Neural cell (in vitro differentiated cells): ENCODE measurements around the gene NECTIN2. TPM values are rescaled to one million over a fixed set of nuclear protein-coding genes. Genes with fewer than 3 reads are reported as not detected.

Source experiments
- H2AFZ ChIP-seq: fragments of 200-600, 300-800 bp; sonication (generic), shearing (Covaris generic); 2 replicates; pipeline ENCODE4 v1.6.0; 2014; ENCODE audit warnings: low read depth, mild to moderate bottlenecking, antibody characterized with exemption, low read length, moderate library complexity
- H3F3A ChIP-seq: fragments of 200-600 bp; shearing (Covaris generic); 2 replicates; pipeline ENCODE4 v1.6.1; 2016; ENCODE audit warnings: mild to moderate bottlenecking, moderate library complexity, mixed read lengths, antibody characterized with exemption, low read length; ENCODE audit not compliant: insufficient read depth, poor library complexity, severe bottlenecking
- H3K27ac ChIP-seq: fragments of 200-600, 300-800 bp; sonication (generic), shearing (Covaris generic); 2 replicates; pipeline ENCODE4 v1.5.1; 2014; ENCODE audit warnings: mild to moderate bottlenecking, low read length, moderate library complexity
- H3K27me3 ChIP-seq: fragments of 300-800, 200-600 bp; sonication (generic), shearing (Covaris generic); 2 replicates; pipeline ENCODE4 v1.6.0; 2014; ENCODE audit warnings: mild to moderate bottlenecking, low read depth, low read length, moderate library complexity; ENCODE audit not compliant: insufficient read depth
- H3K36me3 ChIP-seq: fragments of 300-800, 200-600 bp; sonication (generic), shearing (Covaris generic); 2 replicates; pipeline ENCODE4 v1.5.1; 2014; ENCODE audit warnings: mild to moderate bottlenecking, antibody characterized with exemption, low read length, moderate library complexity; ENCODE audit not compliant: insufficient read depth
- H3K4me2 ChIP-seq: fragments of 300-800, 200-600 bp; sonication (generic), shearing (Covaris generic); 2 replicates; pipeline ENCODE4 v1.6.0; 2014; ENCODE audit warnings: mild to moderate bottlenecking, low read length
- H3K4me3 ChIP-seq: fragments of 300-800, 200-600 bp; sonication (generic), shearing (Covaris generic); 2 replicates; pipeline ENCODE4 v1.5.1; 2014; ENCODE audit warnings: mild to moderate bottlenecking, low read length, moderate library complexity
- H3K79me2 ChIP-seq: fragments of 200-600 bp; shearing (Covaris generic); replicated peaks from 2 replicates; pipeline ENCODE4 v1.6.0; 2014; ENCODE audit warnings: mild to moderate bottlenecking, low read length, moderate library complexity; ENCODE audit not compliant: insufficient read depth
- H3K9ac ChIP-seq: fragments of 300-800, 200-600 bp; sonication (generic), shearing (Covaris generic); 2 replicates; pipeline ENCODE4 v1.6.1; 2016; ENCODE audit warnings: mild to moderate bottlenecking, low read length, mixed read lengths
- H3K9me2 ChIP-seq: fragments of 200-600 bp; shearing (Covaris generic); 2 replicates; pipeline ENCODE4 v1.6.1; 2016; ENCODE audit warnings: mild to moderate bottlenecking, low read length, mixed read lengths; ENCODE audit not compliant: insufficient read depth
- H3K9me3 ChIP-seq: fragments of 200-600, 300-800 bp; sonication (generic), shearing (Covaris generic); 2 replicates; pipeline ENCODE4 v1.6.1; 2016; ENCODE audit warnings: mild to moderate bottlenecking, mixed run types, low read length, moderate library complexity, mixed read lengths
- H4K20me1 ChIP-seq: fragments of 200-600 bp; shearing (Covaris generic); 2 replicates; pipeline ENCODE4 v1.6.1; 2016; ENCODE audit warnings: mild to moderate bottlenecking, mixed run types; ENCODE audit not compliant: insufficient read depth
- CTCF ChIP-seq: fragments of 450-650 bp; IDR thresholded peaks from 2 replicates; pipeline ENCODE4 v1.5.1; 2014; ENCODE audit warnings: antibody characterized with exemption, mild to moderate bottlenecking, moderate library complexity; ENCODE audit not compliant: poor library complexity, severe bottlenecking
- EP300 ChIP-seq: fragments of 450-650 bp; conservative IDR thresholded peaks from 2 replicates; pipeline ENCODE4 v1.6.1; 2014; ENCODE audit warnings: antibody characterized with exemption, mild to moderate bottlenecking, moderate library complexity; ENCODE audit not compliant: poor library complexity, severe bottlenecking
- EZH2 ChIP-seq: fragments of 200-600, 300-800 bp; shearing (Covaris generic), sonication (generic); IDR thresholded peaks from 2 replicates; pipeline ENCODE4 v1.6.1; 2014; ENCODE audit warnings: antibody characterized with exemption, low read length, borderline replicate concordance, mild to moderate bottlenecking; ENCODE audit not compliant: insufficient read depth, poor library complexity, severe bottlenecking
- MXI1 ChIP-seq: fragments of 450-650 bp; conservative IDR thresholded peaks from 2 replicates; pipeline ENCODE4 v1.6.1; 2014; ENCODE audit warnings: antibody characterized with exemption, mild to moderate bottlenecking; ENCODE audit not compliant: poor library complexity, severe bottlenecking
- POLR2AphosphoS5 ChIP-seq: IDR thresholded peaks from 2 replicates; pipeline ENCODE4 v1.6.1; 2012
- RAD21 ChIP-seq: fragments of 450-650 bp; conservative IDR thresholded peaks from 2 replicates; pipeline ENCODE4 v1.6.1; 2014; ENCODE audit warnings: antibody characterized with exemption, mild to moderate bottlenecking, moderate library complexity
- REST ChIP-seq: IDR thresholded peaks from 2 replicates; pipeline ENCODE4 v1.6.1; 2012; ENCODE audit warnings: borderline replicate concordance
- SMC3 ChIP-seq: fragments of 450-650 bp; conservative IDR thresholded peaks from 2 replicates; pipeline ENCODE4 v1.6.1; 2014; ENCODE audit warnings: antibody characterized with exemption, mild to moderate bottlenecking, moderate library complexity; ENCODE audit not compliant: poor library complexity
- TAF1 ChIP-seq: IDR thresholded peaks from 2 replicates; pipeline ENCODE4 v1.6.1; 2012; ENCODE audit warnings: low read depth
- polyA plus RNA-seq: library from polyadenylated mRNA; depleted of rRNA; stranded (reverse); fragments of >200 nt; gene quantifications from 2 replicates; pipeline ENCODE4 v1.2.3, GENCODE V29; 2014

Gene NECTIN2
- polyA plus RNA-seq, 1 donor from 2014 or later = 33.2 TPM

DNA sequence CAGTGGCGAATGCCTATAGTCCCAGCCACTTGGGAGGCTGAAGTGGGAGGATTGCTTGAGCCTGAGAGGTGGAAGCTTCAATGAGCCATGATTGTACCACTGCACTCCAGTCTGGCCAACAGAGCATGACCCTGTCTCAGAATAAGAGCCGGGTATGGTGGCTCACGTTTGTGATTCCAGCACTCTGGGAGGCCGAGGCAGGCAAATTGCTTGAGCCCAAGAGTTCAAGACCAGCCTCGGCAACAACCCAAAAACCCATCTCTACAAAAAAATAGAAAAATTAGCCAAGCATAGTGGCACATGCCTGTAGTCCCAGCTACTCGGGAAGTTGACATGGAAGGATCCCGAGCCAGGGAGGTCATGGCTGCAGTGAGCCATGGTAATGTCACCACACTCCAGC is 5.3 kb upstream of the NECTIN2 start:
- H3F3A ChIP-seq = no peaks in the 10 kb centered on the region
- H3K9me3 ChIP-seq = no peaks in the 10 kb centered on the region
- H4K20me1 ChIP-seq = no peaks in the 10 kb centered on the region
- no peak for TF ChIP-seq EP300
- TF ChIP-seq EZH2 = no peak
- no peak for TF ChIP-seq REST
- TF ChIP-seq MXI1 = no peak
- no peak for TF ChIP-seq TAF1
- TF ChIP-seq CTCF = no peak
- TF ChIP-seq SMC3 = no peak
- no peaks in the 10 kb centered on the region for H3K36me3 ChIP-seq
- H3K27me3 ChIP-seq = no peaks in the 10 kb centered on the region
- no peaks in the 10 kb centered on the region for H3K79me2 ChIP-seq
- no peak overlapping the region for H3K27ac ChIP-seq
- H3K4me2 ChIP-seq = no peak overlapping the region
- no peak overlapping the region for H2AFZ ChIP-seq
- no peak overlapping the region for H3K9ac ChIP-seq
- no peaks in the 10 kb centered on the region for H3K9me2 ChIP-seq
- H3K4me3 ChIP-seq = no peak overlapping the region

DNA sequence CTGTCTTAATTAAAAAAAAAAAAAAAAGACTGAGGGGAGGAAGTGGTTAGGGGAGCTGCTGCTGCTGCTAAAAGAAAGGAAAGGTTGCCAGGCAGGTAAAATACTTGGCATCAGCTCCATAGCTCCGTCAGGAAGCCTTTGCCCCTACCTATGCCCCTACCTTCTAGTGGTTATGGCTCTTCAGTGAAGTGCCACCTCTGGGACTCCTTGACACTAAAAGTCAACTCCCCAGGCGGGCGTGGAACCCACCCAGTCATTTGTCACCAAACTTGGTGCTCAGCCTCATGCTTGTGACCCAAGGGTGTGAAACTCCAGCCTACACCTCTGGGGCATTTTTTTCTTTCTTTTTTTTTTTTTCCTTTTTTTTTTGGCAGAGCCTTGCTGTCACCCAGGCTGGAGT is 4.9 kb upstream of the NECTIN2 start:
- Histone ChIP-seq H3K79me2 (no peaks in the 10 kb centered on the region), H3K9me3 (no peaks in the 10 kb centered on the region), H3K9me2 (no peaks in the 10 kb centered on the region), H3K4me3 (no peak overlapping the region), H3K4me2 (no peak overlapping the region), H3K27me3 (no peaks in the 10 kb centered on the region), H4K20me1 (no peaks in the 10 kb centered on the region), H3K36me3 (no peaks in the 10 kb centered on the region), H2AFZ (no peak overlapping the region), H3K9ac (no peak overlapping the region), H3F3A (no peaks in the 10 kb centered on the region), H3K27ac (no peak overlapping the region)
- TF ChIP-seq MXI1 = no peak
- no peak for TF ChIP-seq REST
- TF ChIP-seq EP300 = no peak
- TF ChIP-seq RAD21 = no peak
- no peak for TF ChIP-seq EZH2
- no peak for TF ChIP-seq POLR2AphosphoS5
